D341Med (cell line): ENCODE data around the gene TBC1D8.
A peak's percentile ranks its signal among the peaks of the same experiment; 100 is the strongest.

ENCODE experiments used
- DNase-seq: peaks from one replicate; pipeline ENCODE4 v3.0.0; 2012; ENCODE audit warnings: low spot score

TBC1D8 gene

DNA sequence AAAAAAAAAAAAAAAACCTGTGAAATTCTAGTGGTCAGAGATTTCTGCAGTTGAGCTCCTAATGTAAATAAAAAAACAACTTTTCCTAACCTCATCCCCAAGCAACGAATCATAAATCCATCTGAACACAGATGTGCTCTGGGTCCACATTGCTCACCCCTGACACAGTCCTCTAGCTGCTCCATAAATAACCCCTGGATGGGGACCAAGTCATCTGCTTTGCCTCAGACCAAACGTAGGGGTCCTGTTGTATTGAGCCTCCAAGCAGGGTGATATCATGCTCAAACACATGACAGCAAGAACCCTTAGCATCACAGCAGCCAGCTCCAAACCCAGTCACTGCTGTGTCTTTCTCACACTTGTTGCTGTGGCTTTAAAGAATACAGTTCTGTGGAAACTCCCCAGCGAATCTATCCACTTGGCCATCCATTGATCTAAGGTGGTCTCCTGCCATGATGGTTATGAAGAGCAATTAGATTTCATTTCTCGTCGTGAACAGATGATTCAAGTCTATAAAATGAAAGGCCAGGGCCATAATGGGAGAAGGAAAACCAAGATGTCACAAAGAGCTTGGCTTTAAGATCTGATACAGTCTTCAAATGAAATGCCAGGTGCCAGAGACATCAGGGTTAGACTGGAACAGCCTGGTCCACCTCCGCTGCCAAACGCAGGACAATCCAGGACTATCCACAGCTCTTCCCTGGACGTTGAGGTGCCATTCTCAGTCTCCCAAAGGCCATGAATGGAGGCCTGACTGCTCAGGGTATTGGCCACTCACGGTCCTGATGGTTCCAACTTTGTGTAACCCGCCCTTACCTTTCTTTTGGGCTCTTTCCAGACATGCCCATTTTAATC is 39.0 kb downstream of the TBC1D8 start:
- no peak for DNase-seq

DNA sequence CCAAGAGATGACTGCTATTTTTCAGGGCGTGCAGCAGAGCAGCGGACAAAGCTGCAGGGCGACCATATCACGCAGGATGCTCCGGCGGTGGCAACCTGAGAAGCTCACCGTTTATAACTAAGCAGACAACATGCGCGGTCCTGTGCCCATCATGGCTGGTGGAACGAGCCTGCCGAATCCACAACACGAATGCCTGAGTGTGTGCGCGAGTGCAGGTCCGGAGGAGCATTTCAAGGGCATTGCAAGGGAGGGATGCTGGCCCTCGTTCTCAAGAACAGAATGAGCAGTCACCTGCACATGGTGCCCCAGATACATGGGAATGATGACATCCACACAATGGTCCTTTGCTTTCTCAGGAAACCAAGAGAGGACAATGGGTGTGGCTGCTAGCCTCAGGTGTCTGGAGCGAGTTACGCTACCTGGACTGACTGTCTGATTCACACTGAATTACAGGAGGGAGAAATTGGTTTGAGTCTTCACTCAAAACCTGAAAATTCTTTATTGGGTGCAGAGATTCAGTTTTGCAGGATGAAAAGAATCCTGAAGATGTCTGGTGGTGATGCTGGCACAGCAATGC is 39.8 kb downstream of the TBC1D8 start:
- DNase-seq: no peak

DNA sequence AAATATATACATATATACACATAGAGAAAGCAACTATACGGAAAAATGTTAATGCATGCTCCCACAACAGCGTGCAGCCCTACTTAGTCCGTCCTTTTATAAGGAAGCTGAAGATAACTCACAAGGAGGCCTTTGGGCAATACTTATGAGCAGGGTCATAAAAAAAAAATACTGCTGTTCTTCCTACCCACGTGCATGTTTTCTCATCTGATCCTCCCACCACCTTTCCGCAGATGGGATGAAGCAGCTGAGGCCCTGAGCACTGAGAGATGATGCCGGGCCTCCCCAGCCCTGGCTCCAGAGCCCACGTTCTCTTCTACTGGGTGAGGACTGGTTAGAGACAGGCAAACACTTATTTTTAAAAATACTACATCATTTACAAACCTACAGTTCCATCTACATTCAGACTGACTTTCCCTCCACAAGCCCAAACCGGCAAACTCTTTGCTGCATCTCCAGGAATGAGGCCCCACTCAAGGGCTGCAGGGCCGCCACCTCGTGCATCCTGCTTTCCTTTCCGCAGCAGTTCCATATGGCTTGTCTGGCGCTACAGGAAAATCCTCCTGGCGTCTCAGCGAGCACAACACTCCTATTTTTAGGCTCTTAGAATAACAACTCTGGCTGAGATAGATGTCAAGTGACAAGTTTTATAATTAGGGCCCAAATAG is 41.6 kb downstream of the TBC1D8 start:
- peak; percentile 71 for DNase-seq

DNA sequence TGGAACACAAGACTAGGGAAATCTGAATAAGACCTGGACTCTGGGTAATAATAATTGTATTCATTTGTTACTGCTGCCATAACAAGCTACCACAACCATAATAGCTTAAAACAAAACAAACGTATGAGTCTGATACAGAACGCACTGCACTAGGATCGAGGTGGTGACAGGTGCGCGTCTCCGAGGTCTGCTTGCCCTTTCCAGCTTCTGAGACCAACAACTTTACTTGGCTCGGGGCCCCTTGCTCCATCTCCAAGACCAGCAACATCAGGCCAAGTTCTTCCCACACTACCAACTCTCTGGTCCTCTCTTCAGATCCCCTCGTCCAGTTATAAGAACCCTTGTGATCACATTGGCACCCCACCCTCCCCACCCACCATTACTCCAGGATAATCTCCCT is 42.8 kb downstream of the TBC1D8 start:
- no peak for DNase-seq

DNA sequence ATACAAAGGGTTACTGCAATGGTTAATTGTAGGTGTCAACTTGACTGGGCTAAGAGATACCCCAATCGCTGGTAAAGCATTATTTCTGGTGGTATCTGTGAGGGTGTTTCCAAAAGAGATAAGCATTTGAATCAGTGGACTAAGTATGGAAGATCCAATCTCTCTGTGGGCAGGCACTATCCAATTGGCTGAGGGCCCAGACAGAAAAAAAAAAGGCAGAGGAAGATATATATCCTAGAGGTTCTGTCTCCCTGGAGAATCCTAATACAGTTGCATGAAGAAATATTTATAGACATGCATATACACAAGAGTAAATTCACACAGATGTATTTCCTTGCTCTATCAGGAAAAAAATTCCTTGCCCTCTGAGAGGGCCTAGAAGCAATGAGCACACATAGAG is 43.9 kb downstream of the TBC1D8 start:
- no peak for DNase-seq

DNA sequence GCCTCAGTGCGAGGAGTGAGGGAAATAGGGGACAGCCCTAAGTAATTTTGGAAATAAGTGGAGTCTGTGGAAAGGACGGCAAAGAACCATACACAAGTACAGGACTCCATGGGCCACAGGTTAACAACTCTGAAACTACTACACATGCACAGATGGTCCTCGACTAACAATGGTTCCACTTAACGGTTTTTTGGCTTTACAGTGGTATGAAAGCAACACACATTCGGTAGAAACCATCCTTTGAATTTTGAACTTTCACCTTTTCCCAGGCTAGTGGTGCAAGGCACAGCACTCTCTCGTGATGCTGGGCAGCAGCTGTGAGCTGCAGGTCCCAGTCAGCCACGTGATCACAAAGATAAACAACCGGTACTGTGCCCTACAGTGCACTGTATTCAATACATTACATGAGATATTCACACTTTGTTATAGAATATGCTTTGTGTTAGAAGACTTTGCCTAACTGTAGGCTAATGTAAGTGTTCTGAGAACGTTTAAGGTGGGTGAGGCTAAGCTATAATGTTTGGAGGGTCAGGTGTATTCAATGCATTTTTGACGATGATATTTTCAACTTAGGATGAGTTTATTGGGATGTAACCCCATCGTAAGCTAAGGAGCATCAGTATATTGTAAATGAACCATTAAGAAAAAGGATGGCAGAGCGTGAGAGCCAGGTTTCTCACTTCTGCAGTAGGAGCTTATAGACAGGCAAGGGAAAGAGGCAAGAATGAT is 44.6 kb downstream of the TBC1D8 start:
- no peak for DNase-seq

DNA sequence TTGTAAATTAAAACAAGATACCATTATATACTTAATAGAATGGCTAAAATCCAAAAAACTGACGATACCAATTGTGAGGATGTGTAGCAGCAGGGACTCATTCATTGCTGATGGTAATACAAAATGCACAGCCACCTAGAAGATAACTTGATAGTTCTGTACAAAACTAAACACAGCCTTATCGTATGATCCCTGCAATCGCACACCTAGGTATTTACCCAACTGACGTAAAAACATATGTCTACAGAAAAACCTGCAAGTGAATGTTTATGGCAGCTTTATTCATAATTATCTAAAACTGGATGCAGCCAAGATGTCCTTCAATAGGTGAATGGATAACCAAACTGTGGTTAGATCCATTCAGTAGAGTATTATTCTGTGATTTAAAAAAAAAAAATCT is 45.5 kb downstream of the TBC1D8 start:
- no peak for DNase-seq

DNA sequence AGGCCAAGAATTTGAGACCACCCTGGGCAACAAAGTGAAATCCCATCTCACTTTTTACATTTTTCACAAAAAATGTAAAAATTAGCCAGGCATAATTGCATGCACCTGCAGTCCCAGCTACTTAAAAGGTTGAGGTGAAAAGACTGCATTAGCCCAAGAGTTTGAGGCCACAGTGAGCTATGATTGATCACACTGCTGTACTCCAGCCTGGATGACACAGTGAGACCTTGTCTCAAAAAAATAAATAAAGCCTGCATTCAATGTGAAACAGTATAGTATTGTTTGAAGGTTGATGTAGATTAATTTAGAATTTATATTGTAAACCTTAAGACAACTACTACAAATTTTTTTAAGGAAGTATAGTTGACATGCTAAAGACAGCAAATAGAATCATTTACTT is 53.5 kb downstream of the TBC1D8 start:
- no peak for DNase-seq

DNA sequence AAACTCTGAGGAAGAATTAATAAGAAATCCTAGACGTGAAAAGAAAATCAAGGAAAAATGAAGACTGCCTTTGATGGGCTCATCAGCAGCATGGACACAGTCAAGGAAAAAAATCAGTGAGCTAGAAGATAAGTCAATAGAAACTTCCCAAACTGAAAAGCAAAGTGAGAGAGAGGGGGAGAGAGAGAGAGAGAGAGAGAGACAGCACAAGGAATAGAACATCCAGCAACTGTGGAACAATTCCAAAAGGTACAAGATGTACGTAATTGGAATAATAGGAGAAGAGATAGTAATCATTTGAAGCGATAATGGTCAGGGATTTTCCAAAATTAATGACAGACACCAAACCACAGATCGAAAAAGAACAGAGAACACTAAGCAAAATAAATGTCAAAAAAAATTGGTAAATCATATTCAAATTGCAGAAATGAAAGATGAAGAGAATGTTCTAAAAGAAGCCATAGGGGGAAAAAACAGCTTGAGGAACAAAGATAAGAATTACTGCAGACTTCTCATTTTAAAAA is 54.5 kb downstream of the TBC1D8 start:
- no peak for DNase-seq

DNA sequence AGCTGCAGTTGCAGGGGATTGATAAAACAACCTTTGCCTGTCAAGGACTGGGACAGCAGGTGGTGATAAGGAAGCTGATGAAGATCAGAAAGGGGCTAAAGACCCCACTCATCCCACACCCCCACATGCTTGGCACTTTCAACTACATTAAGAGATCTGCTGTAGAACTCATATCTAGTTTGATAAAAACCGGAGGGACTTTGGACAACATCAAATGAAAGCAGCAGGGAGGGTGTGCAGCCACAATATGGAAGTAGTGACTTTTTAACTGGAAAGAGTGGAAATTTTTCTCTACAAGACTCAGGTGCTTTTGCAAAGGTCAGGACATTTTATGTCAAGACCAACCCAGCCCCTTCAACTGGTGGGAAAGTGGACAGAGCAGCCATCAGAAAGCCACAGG is 56.8 kb downstream of the TBC1D8 start:
- DNase-seq: no peak

DNA sequence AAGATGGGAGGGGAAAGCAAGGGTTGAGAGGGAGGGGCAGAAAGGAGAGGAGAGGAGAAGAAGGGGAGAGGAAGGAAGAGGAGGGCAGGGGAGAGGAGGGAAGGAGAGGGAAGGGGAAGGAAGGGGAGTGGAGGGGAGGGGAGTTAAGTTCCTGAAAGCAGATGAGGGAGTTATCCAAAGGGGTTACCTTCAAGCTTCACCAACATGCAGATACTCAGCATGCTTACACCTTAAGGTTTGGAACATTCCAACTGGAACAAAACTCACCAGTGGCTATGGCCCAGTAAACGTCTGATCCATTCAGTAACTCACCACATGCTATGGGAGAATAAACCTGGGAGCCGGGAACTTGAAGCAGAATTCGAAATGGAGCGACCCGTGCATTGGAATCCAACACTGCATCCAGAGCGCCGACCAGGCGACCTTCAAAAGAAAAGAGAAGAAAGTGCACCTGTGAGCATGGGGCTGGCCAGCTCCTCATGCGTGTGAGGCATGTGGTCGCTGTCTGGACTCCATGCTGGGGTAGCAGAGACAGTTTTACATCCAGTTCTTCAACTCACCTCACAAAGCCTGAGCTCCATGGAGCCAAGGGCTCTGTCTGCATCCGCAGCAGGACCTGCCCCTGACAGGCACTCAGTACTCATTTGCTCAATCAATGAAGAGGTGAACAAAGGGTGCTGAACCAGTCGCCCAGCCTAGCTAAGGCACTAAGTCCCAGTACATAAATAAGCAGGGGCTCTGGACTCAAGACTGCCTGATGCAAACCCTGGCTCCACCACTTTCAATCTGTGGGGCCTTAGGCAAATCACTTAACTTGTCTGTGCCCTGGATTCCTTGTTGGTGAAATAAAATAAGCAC is 61.0 kb downstream of the TBC1D8 start:
- no peak for DNase-seq

DNA sequence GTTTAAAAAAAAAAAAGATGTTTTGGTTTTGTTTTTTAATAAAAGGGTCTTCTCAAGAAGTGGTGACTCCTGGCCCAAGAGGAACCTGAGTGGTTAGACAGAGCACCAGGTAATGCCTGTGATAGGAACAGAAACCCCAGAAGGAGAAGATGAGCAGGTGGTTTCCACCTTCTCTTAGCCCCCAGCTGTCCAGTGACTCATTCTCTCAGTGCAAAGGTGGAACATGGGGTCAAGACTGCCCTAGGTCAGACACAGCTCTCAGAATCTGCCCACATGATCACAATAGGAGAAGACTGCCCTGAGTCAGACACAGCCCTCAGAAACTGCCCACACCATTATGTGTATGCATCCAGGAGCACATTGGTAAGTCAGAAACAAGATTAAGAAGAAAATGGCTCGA is 61.8 kb downstream of the TBC1D8 start:
- DNase-seq: no peak

DNA sequence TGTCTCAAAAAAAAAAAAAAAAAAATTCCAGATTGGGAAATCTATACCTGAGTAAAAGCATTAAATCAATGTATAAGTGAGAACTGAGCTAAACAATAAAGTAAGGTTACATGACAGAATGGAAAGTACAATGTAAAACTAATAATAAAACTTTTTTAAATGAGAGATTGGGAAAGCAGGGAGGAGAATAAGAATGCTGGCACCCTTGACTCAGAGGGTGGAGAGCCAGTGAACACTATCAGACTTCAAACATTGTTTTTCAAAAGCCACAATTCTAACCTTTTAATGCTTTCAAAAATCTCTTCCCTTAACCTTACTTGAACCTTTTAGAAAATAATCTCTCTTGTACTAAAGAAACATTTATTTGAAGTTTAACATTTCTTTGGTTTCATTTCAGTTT is 63.5 kb downstream of the TBC1D8 start:
- DNase-seq: no peak

DNA sequence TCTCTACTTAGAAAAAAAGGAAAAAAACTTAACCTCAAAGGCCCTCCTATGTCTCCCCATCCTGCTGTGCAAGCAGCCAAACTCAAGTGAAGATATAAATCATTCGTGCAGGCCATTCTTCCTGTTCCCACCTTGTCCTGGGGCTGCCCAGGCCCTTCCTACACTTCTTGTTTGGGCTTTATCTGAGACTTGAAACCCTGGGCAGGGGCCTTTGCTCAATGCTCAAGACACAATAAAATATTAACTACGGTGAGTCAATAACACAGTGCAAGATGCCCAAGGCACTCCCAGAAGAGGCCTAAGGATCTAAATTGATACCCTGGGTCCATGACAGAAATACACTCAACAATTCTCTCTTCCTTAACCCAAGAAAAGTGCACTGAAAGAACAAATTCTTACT is 67.6 kb downstream of the TBC1D8 start:
- DNase-seq: no peak

DNA sequence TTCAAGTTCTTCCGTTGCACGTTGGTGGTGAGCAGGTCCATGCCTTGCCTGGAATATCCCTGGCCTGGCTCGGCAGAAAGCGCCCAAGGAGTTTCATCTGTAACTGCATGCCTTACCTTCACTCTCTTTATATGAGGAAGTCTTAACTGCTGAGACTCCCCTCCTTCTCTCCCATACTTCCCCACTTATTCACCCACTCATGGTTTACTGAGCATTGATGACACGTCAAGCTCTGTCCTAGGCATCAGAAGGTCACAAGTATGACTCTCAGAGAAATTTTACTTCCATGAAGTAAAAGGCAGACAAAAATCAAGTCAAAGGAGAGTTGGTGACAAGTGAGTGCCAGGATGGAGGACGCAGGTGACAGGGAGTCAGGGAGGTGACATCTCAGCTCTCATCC is 68.2 kb downstream of the TBC1D8 start:
- no peak for DNase-seq

DNA sequence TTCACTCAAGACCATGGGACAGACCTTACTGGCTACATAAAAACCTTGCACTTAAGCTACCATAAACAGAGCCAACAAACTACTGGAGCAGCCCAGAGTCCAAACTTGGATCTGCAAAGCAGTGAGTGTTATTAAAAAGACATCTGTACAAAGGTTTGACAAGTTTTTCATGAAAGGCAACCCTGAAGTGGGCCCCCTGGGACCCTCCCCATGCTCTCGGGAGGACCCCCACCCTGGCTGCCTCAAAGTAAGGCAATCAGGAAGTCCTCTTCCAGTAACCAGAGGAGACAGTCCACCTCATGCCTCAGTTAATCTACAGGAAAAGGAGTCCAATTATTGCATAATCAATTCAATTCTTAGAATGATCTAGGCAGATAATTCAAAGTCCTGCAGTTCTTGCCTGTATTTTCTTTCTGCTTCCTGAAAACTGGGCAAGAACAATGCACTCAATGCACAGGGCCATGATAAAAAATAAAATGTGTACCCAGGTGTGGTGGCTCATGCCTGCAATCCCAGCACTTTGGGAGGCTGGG is 69.7 kb downstream of the TBC1D8 start:
- no peak for DNase-seq

DNA sequence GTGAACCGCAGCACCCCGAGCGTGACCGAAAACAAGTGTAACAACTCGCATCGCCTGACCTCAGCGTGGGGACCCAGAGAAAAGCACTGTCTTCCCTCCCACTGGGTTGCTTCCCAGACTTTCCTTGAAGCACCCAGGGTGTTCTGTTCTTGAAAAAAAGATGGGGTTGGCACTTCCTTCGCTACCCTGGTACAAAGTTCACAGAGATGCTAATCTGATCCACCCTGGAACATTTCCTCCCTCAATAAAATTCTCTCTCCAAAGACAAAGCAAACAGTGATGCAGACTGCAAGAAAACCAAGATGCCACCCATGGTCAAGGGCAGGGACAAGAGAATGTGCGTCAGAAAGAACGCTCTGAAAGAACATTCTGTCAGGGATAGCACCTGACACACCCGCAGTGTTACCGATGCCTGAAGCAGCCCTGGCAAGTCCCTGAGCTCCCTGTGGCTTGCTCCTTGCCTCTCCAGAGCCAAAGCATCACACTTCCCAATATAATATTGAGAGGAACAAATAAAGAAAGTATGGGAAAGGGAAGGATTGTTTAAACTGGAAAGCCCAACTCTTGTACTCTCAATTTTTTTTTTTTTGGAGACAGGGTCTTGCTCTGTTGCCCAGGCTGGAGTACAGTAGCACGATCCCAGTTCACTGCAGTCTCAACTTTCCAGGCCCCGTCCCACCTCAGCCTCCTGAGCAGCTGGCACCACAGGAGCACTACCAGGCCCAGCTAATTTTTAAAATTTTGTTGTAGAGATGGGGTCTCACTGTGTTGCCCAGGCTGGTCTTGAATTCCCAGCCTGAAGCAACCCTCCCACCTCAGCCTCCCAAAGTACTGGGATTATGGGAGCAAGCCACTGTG is 70.7 kb downstream of the TBC1D8 start:
- no peak for DNase-seq

DNA sequence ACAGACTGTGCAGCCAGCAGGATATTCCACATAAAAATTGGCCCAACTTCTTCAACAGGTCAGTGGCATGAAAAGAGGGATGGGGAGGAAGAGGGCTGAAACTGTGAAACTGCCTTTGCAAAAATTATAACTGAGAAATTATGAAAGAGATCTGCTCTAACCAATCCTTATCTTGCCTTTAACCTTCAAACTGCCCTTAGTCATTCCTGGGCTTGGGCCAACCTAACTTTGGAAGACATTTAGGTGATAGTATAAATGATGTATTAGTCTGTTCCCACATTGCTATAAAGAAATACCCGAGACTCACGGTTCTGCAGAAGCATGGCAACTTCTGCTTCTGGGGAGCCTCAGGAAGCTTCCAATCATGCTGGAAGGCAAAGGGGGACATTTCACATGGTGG is 74.6 kb downstream of the TBC1D8 start:
- DNase-seq: no peak

DNA sequence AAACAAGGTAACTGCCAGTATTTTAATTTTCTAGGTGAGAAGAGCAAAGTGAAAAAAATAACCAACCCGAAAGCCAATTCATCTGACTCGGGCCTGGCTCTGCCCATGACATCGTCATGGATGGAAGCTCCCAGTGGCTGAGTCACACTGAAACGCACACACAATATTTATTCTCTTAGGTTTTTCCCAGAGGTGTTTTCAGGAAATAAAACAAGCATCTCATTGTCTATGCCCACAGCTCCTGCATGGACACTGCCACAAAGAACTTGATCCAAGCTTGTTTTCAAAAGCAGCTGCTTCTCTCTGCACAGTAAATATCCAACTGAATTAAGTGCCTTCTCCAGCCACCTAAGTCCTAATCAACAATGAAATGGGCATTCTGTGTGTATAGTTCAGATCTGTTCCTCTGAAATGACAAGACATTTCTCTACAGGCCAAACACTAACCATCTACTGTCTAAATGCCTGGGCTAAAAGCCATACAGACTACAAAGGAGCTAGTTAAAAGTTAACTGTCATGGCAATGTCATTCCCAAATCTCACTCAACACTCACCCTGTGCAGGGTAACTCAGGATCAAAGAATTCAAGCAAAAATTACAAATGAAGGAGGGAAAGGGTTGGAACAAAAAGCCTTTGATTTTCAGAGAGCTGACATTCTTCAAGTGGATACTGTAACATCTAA is 86.2 kb downstream of the TBC1D8 start:
- DNase-seq: no peak

DNA sequence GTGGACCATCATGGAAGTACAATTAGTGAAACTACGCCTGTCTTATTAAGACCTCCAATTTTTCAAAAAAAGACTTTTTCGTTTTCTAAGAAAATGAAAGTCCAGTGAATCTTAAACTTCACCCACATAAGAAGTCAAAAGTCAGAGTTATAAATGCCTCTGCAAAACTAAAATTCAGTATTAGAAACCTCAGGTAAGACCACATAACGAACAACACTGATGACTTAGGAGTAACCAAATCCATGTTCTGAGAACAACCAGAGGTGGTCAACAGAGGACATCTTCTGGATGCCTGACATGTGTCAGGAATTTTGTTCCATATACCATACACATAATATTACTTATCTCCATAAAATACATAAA is 86.7 kb downstream of the TBC1D8 start:
- no peak for DNase-seq
